ENCODE data around the gene MAP2. TPM values are rescaled to one million over a fixed set of nuclear protein-coding genes. Genes with fewer than 3 reads are reported as not detected.

The MAP2 gene
- polyA plus RNA-seq, 1 donor (not counting 4 experiments of a cell fraction or from before 2014, with no cell fraction given) = 16.2 TPM

- no peak overlapping the region for H3K4me3 ChIP-seq (ENCODE audit: control insufficient read depth in 2 of 3, extremely low read depth in 1 of 3, insufficient read depth in 2 of 3, low read depth in 1 of 3, low read length in 3 of 3)
- H3K9me3 ChIP-seq (ENCODE audit: control insufficient read depth, low read depth, low read length) = no peaks in the 10 kb centered on the region
- dilution Hi-C loops (cut with MboI; ENCODE audit: extremely low pct_ligation_motif_present, low sequenced_read_pairs) = no loop called here
- no peaks in the 10 kb centered on the region for H3K79me2 ChIP-seq (ENCODE audit: control insufficient read depth, insufficient read depth, low read length)
- H2AFZ ChIP-seq (ENCODE audit: control insufficient read depth, low read length) = no peak overlapping the region
- TF ChIP-seq CTCF (optimal IDR thresholded peaks at IDR 0.05 in 1 of 3, IDR thresholded peaks at IDR 0.05 in 1 of 3, conservative IDR thresholded peaks at IDR 0.05 in 1 of 3; ENCODE audit: extremely low read depth in 1 of 3, insufficient read depth in 2 of 3, low read length in 3 of 3) (no peak), EZH2 (IDR thresholded peaks at IDR 0.05; ENCODE audit: low read length) (no peak)
- H3K27ac ChIP-seq (ENCODE audit: control insufficient read depth, insufficient read depth, low read length) = no peak overlapping the region
- no peak overlapping the region for H3K9ac ChIP-seq (ENCODE audit: control insufficient read depth, extremely low read depth, insufficient read depth, low read length)
- no peak for DNase-seq (ENCODE audit: low read depth, low spot score)
- no peak overlapping the region for H3K4me2 ChIP-seq (ENCODE audit: control insufficient read depth, extremely low read depth, insufficient read depth, low read depth, low read length)
- no peaks in the 10 kb centered on the region for H4K20me1 ChIP-seq (ENCODE audit: control insufficient read depth, extremely low read depth, insufficient read depth, low read length)
- no peaks in the 10 kb centered on the region for H3K9me1 ChIP-seq (ENCODE audit: control insufficient read depth, extremely low read depth, insufficient read depth, low read length)
- H3K36me3 ChIP-seq (ENCODE audit: control insufficient read depth in 2 of 2, extremely low read depth in 1 of 2, insufficient read depth in 2 of 2, low read length in 2 of 2) = peaks cover 0 to 2% of the 10 kb centered on the region in 2 experiments
- H3K27me3 ChIP-seq (ENCODE audit: control insufficient read depth, extremely low read depth, insufficient read depth, low read length) = no peaks in the 10 kb centered on the region
- no peaks in the 10 kb centered on the region for H3K4me1 ChIP-seq (ENCODE audit: control insufficient read depth, extremely low read depth, insufficient read depth, low read length)
- no peak for FAIRE-seq
Measured at GRCh38 chr2:209511637-209512036, 87.8 kb downstream of the MAP2 start.

- Histone ChIP-seq H3K27me3 (ENCODE audit: control insufficient read depth, extremely low read depth, insufficient read depth, low read length) (no peaks in the 10 kb centered on the region), H3K36me3 (ENCODE audit: control insufficient read depth in 2 of 2, extremely low read depth in 1 of 2, insufficient read depth in 2 of 2, low read length in 2 of 2) (peaks cover 0 to 2% of the 10 kb centered on the region in 2 experiments)
Measured at GRCh38 chr2:209512971-209513370, 89.1 kb downstream of the MAP2 start.

More at GRCh38 chr2:209512971-209513370, 89.1 kb downstream of the MAP2 start:
- H3K9me3 ChIP-seq (ENCODE audit: control insufficient read depth, low read depth, low read length) = no peaks in the 10 kb centered on the region
- H4K20me1 ChIP-seq (ENCODE audit: control insufficient read depth, extremely low read depth, insufficient read depth, low read length) = no peaks in the 10 kb centered on the region
- TF ChIP-seq EZH2 (IDR thresholded peaks at IDR 0.05; ENCODE audit: low read length) (no peak), CTCF (optimal IDR thresholded peaks at IDR 0.05 in 1 of 3, IDR thresholded peaks at IDR 0.05 in 1 of 3, conservative IDR thresholded peaks at IDR 0.05 in 1 of 3; ENCODE audit: extremely low read depth in 1 of 3, insufficient read depth in 2 of 3, low read length in 3 of 3) (no peak)
- dilution Hi-C loops (cut with MboI; ENCODE audit: extremely low pct_ligation_motif_present, low sequenced_read_pairs) = no loop called here
- no peak overlapping the region for H2AFZ ChIP-seq (ENCODE audit: control insufficient read depth, low read length)
- DNase-seq (ENCODE audit: low read depth, low spot score) (no peak), FAIRE-seq (no peak)
- no peak overlapping the region for H3K9ac ChIP-seq (ENCODE audit: control insufficient read depth, extremely low read depth, insufficient read depth, low read length)
- H3K4me2 ChIP-seq (ENCODE audit: control insufficient read depth, extremely low read depth, insufficient read depth, low read depth, low read length) = no peak overlapping the region
- no peaks in the 10 kb centered on the region for H3K9me1 ChIP-seq (ENCODE audit: control insufficient read depth, extremely low read depth, insufficient read depth, low read length)
- no peak overlapping the region for H3K27ac ChIP-seq (ENCODE audit: control insufficient read depth, insufficient read depth, low read length)
- no peaks in the 10 kb centered on the region for H3K4me1 ChIP-seq (ENCODE audit: control insufficient read depth, extremely low read depth, insufficient read depth, low read length)
- no peaks in the 10 kb centered on the region for H3K79me2 ChIP-seq (ENCODE audit: control insufficient read depth, insufficient read depth, low read length)
- H3K4me3 ChIP-seq (ENCODE audit: control insufficient read depth in 2 of 3, extremely low read depth in 1 of 3, insufficient read depth in 2 of 3, low read depth in 1 of 3, low read length in 3 of 3) = no peak overlapping the region
